MM.1S (cell line): ENCODE data around the gene GDF7.

Source experiments
- DNase-seq: peaks from one replicate; pipeline ENCODE4 v3.0.0-alpha.2; 2015
- H2AFZ ChIP-seq: fragments of 300-600 bp; sonication (generic); 2 replicates; pipeline ENCODE4 v1.6.0; 2016; ENCODE audit warnings: antibody characterized with exemption, low read length
- H3F3A ChIP-seq: fragments of 300-600 bp; sonication (generic); 2 replicates; pipeline ENCODE4 v1.6.1; 2016; ENCODE audit warnings: mild to moderate bottlenecking, antibody characterized with exemption, low read length, moderate library complexity, mixed read lengths; ENCODE audit not compliant: insufficient read depth
- H3K27ac ChIP-seq: fragments of 300-600 bp; sonication (generic); 2 replicates; pipeline ENCODE4 v1.5.1; 2016; ENCODE audit warnings: mild to moderate bottlenecking, low read length
- H3K27me3 ChIP-seq: fragments of 300-600 bp; sonication (generic); replicated peaks from 2 replicates; pipeline ENCODE4 v1.6.0; 2016; ENCODE audit warnings: low read length; ENCODE audit not compliant: insufficient read depth
- H3K36me3 ChIP-seq: fragments of 300-600 bp; sonication (generic); replicated peaks from 2 replicates; pipeline ENCODE4 v1.6.1; 2016; ENCODE audit warnings: mild to moderate bottlenecking, low read length, mixed read lengths; ENCODE audit not compliant: insufficient read depth
- H3K4me1 ChIP-seq: fragments of 300-600 bp; sonication (generic); 2 replicates; pipeline ENCODE4 v1.6.1; 2016; ENCODE audit warnings: low read length, mixed read lengths
- H3K4me2 ChIP-seq: fragments of 300-600 bp; sonication (generic); 2 replicates; pipeline ENCODE4 v1.6.0; 2016; ENCODE audit warnings: low read depth, low read length
- H3K4me3 ChIP-seq: fragments of 300-600 bp; sonication (generic); 2 replicates; pipeline ENCODE4 v1.5.1; 2016; ENCODE audit warnings: low read length, mixed read lengths
- H3K79me2 ChIP-seq: fragments of 300-600 bp; sonication (generic); 2 replicates; pipeline ENCODE4 v1.6.1; 2016; ENCODE audit warnings: mixed run types, low read length, mixed read lengths
- H3K9ac ChIP-seq: fragments of 300-600 bp; sonication (generic); 2 replicates; pipeline ENCODE4 v1.6.1; 2016; ENCODE audit warnings: low read length, mixed read lengths
- H3K9me2 ChIP-seq: fragments of 300-600 bp; sonication (generic); replicated peaks from 2 replicates; pipeline ENCODE4 v1.6.1; 2016; ENCODE audit warnings: mild to moderate bottlenecking, low read length, mixed read lengths; ENCODE audit not compliant: insufficient read depth
- H3K9me3 ChIP-seq: fragments of 300-600 bp; sonication (generic); replicated peaks from 2 replicates; pipeline ENCODE4 v1.6.1; 2016; ENCODE audit warnings: mild to moderate bottlenecking, low read length, mixed read lengths; ENCODE audit not compliant: insufficient read depth
- H4K20me1 ChIP-seq: fragments of 300-600 bp; sonication (generic); 2 replicates; pipeline ENCODE4 v1.6.1; 2016; ENCODE audit warnings: mild to moderate bottlenecking, low read length, moderate library complexity, mixed read lengths; ENCODE audit not compliant: insufficient read depth
- CTCF ChIP-seq: fragments of 300-600 bp; sonication (generic); IDR thresholded peaks from 2 replicates; pipeline ENCODE4 v1.5.1; 2016; ENCODE audit warnings: antibody characterized with exemption, low read length, mixed read lengths
- EZH2 ChIP-seq: fragments of 300-600 bp; sonication (generic); optimal IDR thresholded peaks from 2 replicates; pipeline ENCODE3; 2017; ENCODE audit warnings: low read depth, mild to moderate bottlenecking, antibody characterized with exemption, low read length, mixed read lengths
- EZH2phosphoT487 ChIP-seq: fragments of 300-600 bp; sonication (generic); IDR thresholded peaks from 2 replicates; pipeline ENCODE4 v1.6.1; 2018; ENCODE audit warnings: antibody characterized with exemption, low read length

The GDF7 gene

GRCh38 chr2:20638014-20638413 lies 28.9 kb upstream of the GDF7 start:
- Histone ChIP-seq H3K4me2 (no peak overlapping the region), H3K9ac (no peak overlapping the region), H3K9me2 (no peaks in the 10 kb centered on the region), H3K79me2 (peaks cover 5% of the 10 kb centered on the region; the same call in 1 of the 2 replicates), H3K4me3 (no peak overlapping the region), H3K27ac (no peak overlapping the region), H2AFZ (no peak overlapping the region), H3K27me3 (no peaks in the 10 kb centered on the region), H4K20me1 (no peaks in the 10 kb centered on the region), H3K4me1 (peaks cover 13% of the 10 kb centered on the region), H3K36me3 (no peaks in the 10 kb centered on the region), H3K9me3 (no peaks in the 10 kb centered on the region), H3F3A (peaks cover 16% of the 10 kb centered on the region)
- no peak for TF ChIP-seq CTCF
- no peak for TF ChIP-seq EZH2phosphoT487
- no peak for TF ChIP-seq EZH2
- DNase-seq: no peak

GRCh38 chr2:20638646-20639430 lies 28.1 kb upstream of the GDF7 start:
- Histone ChIP-seq H3K9me2 (no peaks in the 10 kb centered on the region), H3K79me2 (peaks cover 5% of the 10 kb centered on the region; the same call in 1 of the 2 replicates), H3K27me3 (no peaks in the 10 kb centered on the region), H3K27ac (no peak overlapping the region), H3K9me3 (no peaks in the 10 kb centered on the region), H3K9ac (no peak overlapping the region), H3F3A (peaks cover 15% of the 10 kb centered on the region), H4K20me1 (no peaks in the 10 kb centered on the region), H3K4me1 (peaks cover 6% of the 10 kb centered on the region; the same call in 1 of the 2 replicates), H3K36me3 (no peaks in the 10 kb centered on the region), H3K4me3 (no peak overlapping the region), H2AFZ (no peak overlapping the region), H3K4me2 (no peak overlapping the region)
- TF ChIP-seq EZH2 (no peak), CTCF (no peak), EZH2phosphoT487 (no peak)
- DNase-seq: no peak

GRCh38 chr2:20640411-20641122 lies 26.4 kb upstream of the GDF7 start:
- H3K79me2 ChIP-seq: peaks cover 5% of the 10 kb centered on the region; the same call in 1 of the 2 replicates
- no peak for DNase-seq
- H3K36me3 ChIP-seq: no peaks in the 10 kb centered on the region
- no peak overlapping the region for H3K27ac ChIP-seq
- H3K9me2 ChIP-seq: no peaks in the 10 kb centered on the region
- no peak overlapping the region for H3K9ac ChIP-seq
- H3K27me3 ChIP-seq: no peaks in the 10 kb centered on the region
- no peaks in the 10 kb centered on the region for H3F3A ChIP-seq
- no peaks in the 10 kb centered on the region for H3K9me3 ChIP-seq
- H4K20me1 ChIP-seq: no peaks in the 10 kb centered on the region
- no peak overlapping the region for H3K4me2 ChIP-seq
- no peaks in the 10 kb centered on the region for H3K4me1 ChIP-seq
- TF ChIP-seq EZH2 (no peak), CTCF (no peak), EZH2phosphoT487 (no peak)
- no peak overlapping the region for H3K4me3 ChIP-seq
- no peak overlapping the region for H2AFZ ChIP-seq
